ENCODE results near the gene ZFYVE19.

ZFYVE19 gene

DNA sequence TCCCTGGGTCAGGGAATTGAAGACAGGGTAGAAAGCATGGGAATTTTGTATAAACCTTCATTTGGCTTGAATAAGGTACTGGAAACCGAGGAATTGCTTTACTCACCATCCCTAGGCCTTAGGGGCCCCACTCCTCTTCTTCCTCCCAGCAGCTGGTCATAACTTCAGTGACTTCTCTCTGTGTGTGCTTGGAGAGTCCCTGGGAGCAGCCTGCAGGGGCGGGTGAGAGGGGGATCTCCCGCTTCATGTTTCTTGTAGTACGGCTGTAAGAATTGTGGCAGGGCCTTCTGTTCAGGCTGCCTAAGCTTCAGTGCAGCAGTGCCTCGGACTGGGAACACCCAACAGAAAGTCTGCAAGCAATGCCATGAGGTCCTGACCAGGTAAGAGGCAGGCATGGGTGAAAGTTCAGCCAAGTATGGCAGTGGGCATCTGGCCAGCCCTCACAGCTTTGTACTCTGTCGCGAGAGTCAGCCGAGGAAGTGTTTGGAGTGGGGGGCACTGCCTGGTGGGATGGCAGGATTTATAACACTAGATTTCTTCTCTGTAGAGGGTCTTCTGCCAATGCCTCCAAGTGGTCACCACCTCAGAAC lies 2.1 kb downstream of the ZFYVE19 start:
- TF ChIP-seq MYC (IDR thresholded peaks at IDR 0.05; ENCODE audit: low read depth, low read length) (no peak), POLR2A (IDR thresholded peaks at IDR 0.05; ENCODE audit: extremely low read depth, insufficient read length) (no peak)
- TF ChIP-seq, protein P1, sequence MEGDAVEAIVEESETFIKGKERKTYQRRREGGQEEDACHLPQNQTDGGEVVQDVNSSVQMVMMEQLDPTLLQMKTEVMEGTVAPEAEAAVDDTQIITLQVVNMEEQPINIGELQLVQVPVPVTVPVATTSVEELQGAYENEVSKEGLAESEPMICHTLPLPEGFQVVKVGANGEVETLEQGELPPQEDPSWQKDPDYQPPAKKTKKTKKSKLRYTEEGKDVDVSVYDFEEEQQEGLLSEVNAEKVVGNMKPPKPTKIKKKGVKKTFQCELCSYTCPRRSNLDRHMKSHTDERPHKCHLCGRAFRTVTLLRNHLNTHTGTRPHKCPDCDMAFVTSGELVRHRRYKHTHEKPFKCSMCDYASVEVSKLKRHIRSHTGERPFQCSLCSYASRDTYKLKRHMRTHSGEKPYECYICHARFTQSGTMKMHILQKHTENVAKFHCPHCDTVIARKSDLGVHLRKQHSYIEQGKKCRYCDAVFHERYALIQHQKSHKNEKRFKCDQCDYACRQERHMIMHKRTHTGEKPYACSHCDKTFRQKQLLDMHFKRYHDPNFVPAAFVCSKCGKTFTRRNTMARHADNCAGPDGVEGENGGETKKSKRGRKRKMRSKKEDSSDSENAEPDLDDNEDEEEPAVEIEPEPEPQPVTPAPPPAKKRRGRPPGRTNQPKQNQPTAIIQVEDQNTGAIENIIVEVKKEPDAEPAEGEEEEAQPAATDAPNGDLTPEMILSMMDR (IDR thresholded peaks at IDR 0.05; ENCODE audit: low read depth, low read length), result no peak
- TF ChIP-seq, protein P2, sequence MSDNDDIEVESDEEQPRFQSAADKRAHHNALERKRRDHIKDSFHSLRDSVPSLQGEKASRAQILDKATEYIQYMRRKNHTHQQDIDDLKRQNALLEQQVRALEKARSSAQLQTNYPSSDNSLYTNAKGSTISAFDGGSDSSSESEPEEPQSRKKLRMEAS (IDR thresholded peaks at IDR 0.05; ENCODE audit: low read depth, low read length), result no peak
- no peak for DNase-seq (ENCODE audit: low read depth)
- H3K4me3 ChIP-seq (ENCODE audit: low read depth, low read length), result no peak overlapping the region

DNA sequence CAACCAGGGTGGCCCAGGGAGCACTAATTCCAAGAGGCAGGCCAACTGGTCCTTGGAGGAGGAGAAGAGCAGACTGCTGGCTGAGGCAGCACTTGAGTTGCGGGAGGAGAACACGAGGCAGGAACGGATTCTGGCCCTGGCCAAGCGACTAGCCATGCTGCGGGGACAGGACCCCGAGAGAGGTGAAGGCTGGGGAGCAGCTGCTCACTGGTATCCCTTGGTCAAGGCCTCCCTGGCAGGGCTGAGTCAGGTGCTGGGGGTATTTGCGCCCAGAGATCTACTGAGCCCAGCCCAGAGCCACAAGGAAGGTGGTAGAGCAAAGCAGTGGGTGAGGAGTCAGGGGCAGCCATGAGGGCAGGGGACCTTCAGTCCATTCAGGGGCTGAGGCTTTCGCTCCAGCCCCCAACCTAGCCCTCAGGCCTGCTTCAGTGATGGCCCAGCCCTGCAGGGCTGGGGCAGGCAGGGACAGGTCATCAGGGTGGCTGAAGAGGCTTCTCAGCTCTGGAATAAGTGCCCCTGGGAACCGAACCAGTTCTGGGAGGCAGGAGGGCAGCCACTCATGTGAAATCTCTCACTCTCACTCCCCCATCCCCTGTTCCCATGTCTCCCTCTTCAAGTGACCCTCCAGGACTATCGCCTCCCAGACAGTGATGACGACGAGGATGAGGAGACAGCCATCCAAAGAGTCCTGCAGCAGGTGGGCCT lies 6.0 kb downstream of the ZFYVE19 start:
- TF ChIP-seq, protein P2 (IDR thresholded peaks at IDR 0.05; ENCODE audit: low read depth, low read length), result no peak
- TF ChIP-seq MYC (IDR thresholded peaks at IDR 0.05; ENCODE audit: low read depth, low read length) (no peak), POLR2A (IDR thresholded peaks at IDR 0.05; ENCODE audit: extremely low read depth, insufficient read length) (no peak)
- TF ChIP-seq, protein P1 (IDR thresholded peaks at IDR 0.05; ENCODE audit: low read depth, low read length), result no peak
- no peak for DNase-seq (ENCODE audit: low read depth)
- H3K4me3 ChIP-seq (ENCODE audit: low read depth, low read length), result no peak overlapping the region

DNA sequence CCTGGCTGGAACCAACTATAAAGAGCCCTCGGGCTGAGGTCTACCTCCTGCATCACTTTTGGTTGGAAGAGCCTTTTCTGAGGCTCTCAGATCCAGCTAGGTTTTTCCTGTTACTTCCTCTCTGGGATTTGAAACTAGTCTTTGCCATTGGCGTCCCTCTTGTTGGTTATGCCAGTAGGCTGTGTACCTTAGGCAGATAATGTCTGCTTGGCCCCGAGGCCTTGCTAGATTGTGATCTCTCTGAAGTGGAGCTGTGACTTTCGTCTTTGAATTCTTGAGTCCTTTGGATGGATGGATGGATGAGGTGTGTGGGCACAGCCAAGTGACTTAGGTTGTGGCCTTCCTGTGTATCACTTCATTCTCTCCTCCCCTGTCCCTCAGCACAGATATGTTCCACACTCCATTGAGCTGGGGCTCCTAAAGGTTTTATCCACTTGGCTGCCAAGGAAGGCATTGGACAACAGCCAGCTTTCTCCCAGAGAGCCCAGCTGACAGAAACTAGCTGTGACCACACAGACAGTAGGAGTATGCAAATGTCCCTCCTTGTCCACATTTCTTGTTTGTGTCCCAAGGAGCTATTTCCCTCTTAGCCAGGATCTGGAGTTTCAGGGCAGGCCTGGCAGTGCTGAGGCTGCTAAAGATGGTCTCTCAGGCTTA lies 8.3 kb downstream of the ZFYVE19 start:
- H3K4me3 ChIP-seq (ENCODE audit: low read depth, low read length), result no peak overlapping the region

DNA sequence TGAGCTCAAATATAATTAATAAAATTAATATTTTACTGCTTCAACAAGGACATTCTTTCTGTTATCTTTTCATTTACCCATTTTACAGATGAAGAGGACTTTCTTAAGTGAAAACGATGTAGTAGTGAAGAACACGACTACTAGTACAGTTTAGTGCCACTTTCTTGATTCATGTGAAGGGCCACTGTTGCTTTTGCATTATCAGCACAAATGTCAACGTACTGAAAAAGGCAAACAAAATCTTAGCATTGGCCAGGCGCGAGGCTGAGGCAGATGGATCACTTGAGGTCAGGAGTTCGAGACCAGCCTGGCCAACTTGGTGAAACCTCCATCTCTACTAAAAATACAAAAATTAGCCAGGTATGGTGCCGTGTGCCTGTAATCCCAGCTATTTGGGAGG lies 12.2 kb downstream of the ZFYVE19 start:
- TF ChIP-seq, protein P1 (IDR thresholded peaks at IDR 0.05; ENCODE audit: low read depth, low read length), result no peak
- TF ChIP-seq MYC (IDR thresholded peaks at IDR 0.05; ENCODE audit: low read depth, low read length), result no peak
- TF ChIP-seq, protein P2 (IDR thresholded peaks at IDR 0.05; ENCODE audit: low read depth, low read length), result no peak
- TF ChIP-seq POLR2A (IDR thresholded peaks at IDR 0.05; ENCODE audit: extremely low read depth, insufficient read length), result no peak
- H3K4me3 ChIP-seq (ENCODE audit: low read depth, low read length), result no peak overlapping the region
- DNase-seq (ENCODE audit: low read depth), result no peak

More for the DNA sequence above, 8.3 kb downstream of the ZFYVE19 start:
- TF ChIP-seq, protein P1 (IDR thresholded peaks at IDR 0.05; ENCODE audit: low read depth, low read length), result no peak
- TF ChIP-seq, protein P2 (IDR thresholded peaks at IDR 0.05; ENCODE audit: low read depth, low read length), result no peak
- no peak for TF ChIP-seq POLR2A (IDR thresholded peaks at IDR 0.05; ENCODE audit: extremely low read depth, insufficient read length)
- no peak for TF ChIP-seq MYC (IDR thresholded peaks at IDR 0.05; ENCODE audit: low read depth, low read length)
- no peak for DNase-seq (ENCODE audit: low read depth)

DNA sequence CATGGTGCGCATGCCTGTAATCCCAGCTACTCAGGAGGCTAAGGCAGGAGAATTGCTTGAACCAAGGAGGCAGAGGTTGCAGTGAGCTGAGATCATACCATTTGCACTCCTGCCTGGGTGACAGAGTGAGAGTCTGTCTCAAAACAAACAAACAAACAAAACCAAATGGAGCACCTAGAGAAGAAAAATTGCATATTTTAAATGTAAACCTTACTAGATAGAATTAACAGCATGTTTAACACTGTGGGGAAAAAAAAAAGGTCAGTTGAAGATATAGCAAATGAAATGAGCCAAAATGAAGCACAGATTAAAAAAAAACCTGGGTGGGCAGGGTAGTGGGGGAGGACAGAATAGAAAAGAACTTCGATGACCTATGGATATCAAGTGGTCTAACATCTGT lies 14.3 kb downstream of the ZFYVE19 start:
- TF ChIP-seq, protein P2 (IDR thresholded peaks at IDR 0.05; ENCODE audit: low read depth, low read length), result no peak
- TF ChIP-seq, protein P1 (IDR thresholded peaks at IDR 0.05; ENCODE audit: low read depth, low read length), result no peak
- no peak for TF ChIP-seq MYC (IDR thresholded peaks at IDR 0.05; ENCODE audit: low read depth, low read length)
- no peak for TF ChIP-seq POLR2A (IDR thresholded peaks at IDR 0.05; ENCODE audit: extremely low read depth, insufficient read length)

More for the DNA sequence above, 14.3 kb downstream of the ZFYVE19 start:
- no peak overlapping the region for H3K4me3 ChIP-seq (ENCODE audit: low read depth, low read length)
- no peak for DNase-seq (ENCODE audit: low read depth)
